ENCODE data around the gene THOC7. TPM values are rescaled to one million over a fixed set of nuclear protein-coding genes. Genes with fewer than 3 reads are reported as not detected.

The THOC7 gene
- polyA plus RNA-seq, 3 donors: 22.2 to 74.8 (median 70.1) TPM

- no peaks in the 10 kb centered on the region for H3K79me2 ChIP-seq (ENCODE audit: insufficient read depth, low read length)
- H2AFZ ChIP-seq (ENCODE audit: insufficient read depth, low read depth, low read length, poor library complexity, severe bottlenecking): no peak overlapping the region
- peaks cover 0 to 2% (median 0%) of the 10 kb centered on the region in 3 donors for H3K27me3 Mint-ChIP-seq (ENCODE audit: low read depth in 3 of 3)
- intact Hi-C loops (cut with micrococcal nuclease): no loop called here
- no peak overlapping the region for H3K4me3 Mint-ChIP-seq
- H3K4me1 Mint-ChIP-seq: peaks cover 8% of the 10 kb centered on the region
- TF ChIP-seq CTCF (IDR thresholded peaks at IDR 0.05): no peak
- peaks cover 0 to 3% of the 10 kb centered on the region in 2 donors for H3K36me3 Mint-ChIP-seq
- no peaks in the 10 kb centered on the region for H3K36me3 ChIP-seq (replicated peaks in 1 of 2; ENCODE audit: control insufficient read depth in 1 of 2, insufficient read depth in 2 of 2, low read length in 2 of 2)
- no CpG with 5 or more reads among the region's 3 CpGs for WGBS (ENCODE audit: insufficient coverage)
- no peak overlapping the region for H3K4me2 ChIP-seq (replicated peaks; ENCODE audit: extremely low read depth, low read length, poor library complexity, severe bottlenecking)
- DNase-seq: no peak
- peaks cover 4 to 5% of the 10 kb centered on the region in 2 donors for H3K4me1 ChIP-seq (ENCODE audit: control insufficient read depth in 1 of 2, insufficient read depth in 2 of 2, low read length in 2 of 2)
- no peak overlapping the region for H3K9ac ChIP-seq (ENCODE audit: insufficient read depth, low read length, poor library complexity, severe bottlenecking)
- H3K9me3 Mint-ChIP-seq: no peaks in the 10 kb centered on the region
- no peaks in the 10 kb centered on the region for H4K20me1 ChIP-seq (ENCODE audit: insufficient read depth, low read length)
- H3K27ac ChIP-seq (ENCODE audit: low read depth in 1 of 2, low read length in 2 of 2): no peak overlapping the region
- H3K9me3 ChIP-seq (replicated peaks in 1 of 2; ENCODE audit: control insufficient read depth in 1 of 2, insufficient read depth in 1 of 2, low read length in 2 of 2): no peaks in the 10 kb centered on the region
- H3K27me3 ChIP-seq (ENCODE audit: control insufficient read depth in 2 of 2, insufficient read depth in 2 of 2, low read length in 2 of 2): no peaks in the 10 kb centered on the region
- no peak overlapping the region for H3K27ac Mint-ChIP-seq
- no peak overlapping the region for H3K4me3 ChIP-seq (replicated peaks in 1 of 3; ENCODE audit: low read depth in 2 of 3, low read length in 3 of 3)
Measured at GRCh38 chr3:63814237-63814636, 49.4 kb downstream of the THOC7 start.

GRCh38 chr3:63809607-63810006 is 54.0 kb downstream of the THOC7 start:
- H3K9me3 Mint-ChIP-seq: no peaks in the 10 kb centered on the region
- no peak overlapping the region for H2AFZ ChIP-seq (ENCODE audit: insufficient read depth, low read depth, low read length, poor library complexity, severe bottlenecking)
- H3K79me2 ChIP-seq (ENCODE audit: insufficient read depth, low read length): no peaks in the 10 kb centered on the region
- no peaks in the 10 kb centered on the region for H3K9me3 ChIP-seq (replicated peaks in 1 of 2; ENCODE audit: control insufficient read depth in 1 of 2, insufficient read depth in 1 of 2, low read length in 2 of 2)
- peaks cover 25% of the 10 kb centered on the region for H3K4me1 Mint-ChIP-seq
- no peaks in the 10 kb centered on the region for H3K36me3 Mint-ChIP-seq
- H3K4me1 ChIP-seq (ENCODE audit: control insufficient read depth in 1 of 2, insufficient read depth in 2 of 2, low read length in 2 of 2): peaks cover 23% of the 10 kb centered on the region in 2 donors
- no peak overlapping the region for H3K4me3 Mint-ChIP-seq
- peak overlapping the region in 5 of 7 donors; percentile 3 to 97 (median 51) for H3K27ac Mint-ChIP-seq
- no peak overlapping the region for H3K4me2 ChIP-seq (replicated peaks; ENCODE audit: extremely low read depth, low read length, poor library complexity, severe bottlenecking)
- no peaks in the 10 kb centered on the region for H3K36me3 ChIP-seq (replicated peaks in 1 of 2; ENCODE audit: control insufficient read depth in 1 of 2, insufficient read depth in 2 of 2, low read length in 2 of 2)
- H3K4me3 ChIP-seq (replicated peaks in 1 of 3; ENCODE audit: low read depth in 2 of 3, low read length in 3 of 3): no peak overlapping the region
- intact Hi-C loops (cut with micrococcal nuclease): no loop called here
- peaks cover 0 to 2% (median 0%) of the 10 kb centered on the region in 3 donors for H3K27me3 Mint-ChIP-seq (ENCODE audit: low read depth in 3 of 3)
- H3K9ac ChIP-seq (ENCODE audit: insufficient read depth, low read length, poor library complexity, severe bottlenecking): no peak overlapping the region
- H3K27me3 ChIP-seq (ENCODE audit: control insufficient read depth in 2 of 2, insufficient read depth in 2 of 2, low read length in 2 of 2): no peaks in the 10 kb centered on the region
- TF ChIP-seq CTCF (IDR thresholded peaks at IDR 0.05): no peak
- no peaks in the 10 kb centered on the region for H4K20me1 ChIP-seq (ENCODE audit: insufficient read depth, low read length)
- no peak for DNase-seq
- 100% methylated on average over 1 of the region's 6 CpGs for WGBS (ENCODE audit: insufficient coverage)
- H3K27ac ChIP-seq (ENCODE audit: low read depth in 1 of 2, low read length in 2 of 2): peak overlapping the region in 1 of 2 donors; percentile 87

Data from CD14-positive monocyte (primary cell).